ENCODE data around the gene MSI2.

The MSI2 gene

GRCh38 chr17:57608369-57609124 lies 352.2 kb downstream of the MSI2 start:
- no peaks in the 10 kb centered on the region for H3K9me3 ChIP-seq (ENCODE audit: insufficient read depth, low read length)
- no peak for DNase-seq (ENCODE audit: low read depth, low spot score)
- no peaks in the 10 kb centered on the region for H3K36me3 ChIP-seq (ENCODE audit: insufficient read depth, insufficient read length, low read length)
- H3K9ac ChIP-seq (ENCODE audit: insufficient read length, low read depth) = no peak overlapping the region
- H3K27me3 ChIP-seq (ENCODE audit: insufficient read depth, insufficient read length) = no peaks in the 10 kb centered on the region
- peaks cover 30% of the 10 kb centered on the region for H3K4me1 ChIP-seq (ENCODE audit: insufficient read depth, insufficient read length)
- TF ChIP-seq ZNF274 (IDR thresholded peaks at IDR 0.05; ENCODE audit: low read depth, low read length) (no peak), SUZ12 (IDR thresholded peaks at IDR 0.05; ENCODE audit: extremely low read depth, insufficient read depth, insufficient read length) (no peak), YY1 (IDR thresholded peaks at IDR 0.05; ENCODE audit: insufficient read depth, insufficient read length) (no peak)
- H3K4me3 ChIP-seq (ENCODE audit: insufficient read length, low read depth) = no peak overlapping the region

DNA sequence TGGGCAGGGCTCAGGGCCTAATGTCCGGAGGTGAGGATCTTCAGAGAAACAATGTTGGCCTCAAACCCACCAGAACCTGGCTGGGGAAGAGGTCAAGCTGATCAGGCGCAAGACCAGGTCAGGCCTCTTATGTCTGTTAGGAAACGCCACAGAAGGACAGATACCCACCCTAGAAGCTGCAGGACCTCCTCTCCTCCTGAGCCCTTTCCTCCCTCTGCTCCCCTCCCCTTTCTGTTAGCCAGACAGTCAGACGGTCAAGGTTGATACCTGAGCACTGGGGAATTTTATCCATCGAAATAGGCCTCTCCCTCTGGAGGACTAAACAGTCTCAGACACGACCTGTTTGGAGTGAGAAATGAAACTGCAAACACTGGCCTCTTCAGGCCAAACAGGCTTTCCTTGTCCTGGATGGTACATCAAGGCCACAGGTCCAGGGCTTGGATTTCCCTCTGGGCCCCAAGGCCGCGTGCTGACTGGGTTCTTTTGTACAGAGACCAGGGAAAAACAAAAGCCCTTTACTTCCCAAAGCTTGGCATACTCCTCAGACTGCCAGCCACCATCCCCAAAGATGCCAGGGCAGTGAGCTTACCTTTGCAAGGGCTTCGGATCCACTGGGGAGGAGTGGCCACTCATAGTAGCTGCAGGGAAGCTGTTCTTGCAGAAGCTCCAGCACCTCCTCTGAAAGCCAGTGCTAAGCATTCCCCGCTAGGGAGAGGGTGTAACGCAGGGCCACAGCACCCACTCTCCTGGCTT lies 353.0 kb downstream of the MSI2 start:
- H3K27me3 ChIP-seq (ENCODE audit: insufficient read depth, insufficient read length) = no peaks in the 10 kb centered on the region
- no peak overlapping the region for H3K9ac ChIP-seq (ENCODE audit: insufficient read length, low read depth)
- peaks cover 29% of the 10 kb centered on the region for H3K4me1 ChIP-seq (ENCODE audit: insufficient read depth, insufficient read length)
- no peaks in the 10 kb centered on the region for H3K36me3 ChIP-seq (ENCODE audit: insufficient read depth, insufficient read length, low read length)
- H3K9me3 ChIP-seq (ENCODE audit: insufficient read depth, low read length) = no peaks in the 10 kb centered on the region
- no peak for DNase-seq (ENCODE audit: low read depth, low spot score)
- no peak overlapping the region for H3K4me3 ChIP-seq (ENCODE audit: insufficient read length, low read depth)
- no peak for TF ChIP-seq SUZ12 (IDR thresholded peaks at IDR 0.05; ENCODE audit: extremely low read depth, insufficient read depth, insufficient read length)
- no peak for TF ChIP-seq ZNF274 (IDR thresholded peaks at IDR 0.05; ENCODE audit: low read depth, low read length)
- TF ChIP-seq YY1 (IDR thresholded peaks at IDR 0.05; ENCODE audit: insufficient read depth, insufficient read length) = no peak

DNA sequence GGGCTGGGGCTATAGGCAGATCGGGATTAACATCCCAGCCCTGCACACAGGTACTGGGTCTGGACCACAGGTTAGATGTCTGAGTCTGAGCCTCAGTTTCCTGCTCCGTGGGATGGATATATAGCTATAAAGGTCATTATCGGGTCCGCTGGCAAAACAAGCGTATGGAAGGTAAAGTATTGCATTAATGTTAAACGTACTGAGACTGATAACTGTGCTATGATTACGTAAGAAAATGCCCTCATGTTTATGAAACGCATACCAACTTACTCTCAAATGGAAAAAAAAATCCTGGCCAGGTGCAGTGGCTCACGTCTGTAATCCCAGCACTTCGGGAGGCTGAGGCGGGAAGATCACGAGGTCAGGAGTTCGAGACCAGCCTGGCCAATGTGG lies 353.6 kb downstream of the MSI2 start:
- TF ChIP-seq YY1 (IDR thresholded peaks at IDR 0.05; ENCODE audit: insufficient read depth, insufficient read length) (no peak), ZNF274 (IDR thresholded peaks at IDR 0.05; ENCODE audit: low read depth, low read length) (no peak), SUZ12 (IDR thresholded peaks at IDR 0.05; ENCODE audit: extremely low read depth, insufficient read depth, insufficient read length) (no peak)
- Histone ChIP-seq H3K36me3 (ENCODE audit: insufficient read depth, insufficient read length, low read length) (no peaks in the 10 kb centered on the region), H3K27me3 (ENCODE audit: insufficient read depth, insufficient read length) (no peaks in the 10 kb centered on the region), H3K4me1 (ENCODE audit: insufficient read depth, insufficient read length) (peaks cover 24% of the 10 kb centered on the region), H3K9me3 (ENCODE audit: insufficient read depth, low read length) (no peaks in the 10 kb centered on the region), H3K9ac (ENCODE audit: insufficient read length, low read depth) (no peak overlapping the region), H3K4me3 (ENCODE audit: insufficient read length, low read depth) (no peak overlapping the region)
- DNase-seq (ENCODE audit: low read depth, low spot score) = no peak

- H3K36me3 ChIP-seq (ENCODE audit: insufficient read depth, insufficient read length, low read length) = peaks cover 7% of the 10 kb centered on the region
- no peaks in the 10 kb centered on the region for H3K9me3 ChIP-seq (ENCODE audit: insufficient read depth, low read length)
- H3K9ac ChIP-seq (ENCODE audit: insufficient read length, low read depth) = peak overlapping the region; percentile 14
- no peaks in the 10 kb centered on the region for H3K27me3 ChIP-seq (ENCODE audit: insufficient read depth, insufficient read length)
- H3K4me1 ChIP-seq (ENCODE audit: insufficient read depth, insufficient read length) = peaks cover 20% of the 10 kb centered on the region
- no peak overlapping the region for H3K4me3 ChIP-seq (ENCODE audit: insufficient read length, low read depth)
- DNase-seq (ENCODE audit: low read depth, low spot score) = peak; percentile 40
- no peak for TF ChIP-seq SUZ12 (IDR thresholded peaks at IDR 0.05; ENCODE audit: extremely low read depth, insufficient read depth, insufficient read length)
- TF ChIP-seq ZNF274 (IDR thresholded peaks at IDR 0.05; ENCODE audit: low read depth, low read length) = no peak
- no peak for TF ChIP-seq YY1 (IDR thresholded peaks at IDR 0.05; ENCODE audit: insufficient read depth, insufficient read length)
Observed at GRCh38 chr17:57612202-57613071, 356.1 kb downstream of the MSI2 start.

GRCh38 chr17:57614742-57615141 lies 358.4 kb downstream of the MSI2 start:
- no peaks in the 10 kb centered on the region for H3K27me3 ChIP-seq (ENCODE audit: insufficient read depth, insufficient read length)
- H3K9ac ChIP-seq (ENCODE audit: insufficient read length, low read depth) = no peak overlapping the region
- DNase-seq (ENCODE audit: low read depth, low spot score) = no peak
- H3K4me3 ChIP-seq (ENCODE audit: insufficient read length, low read depth) = no peak overlapping the region
- no peaks in the 10 kb centered on the region for H3K9me3 ChIP-seq (ENCODE audit: insufficient read depth, low read length)
- TF ChIP-seq SUZ12 (IDR thresholded peaks at IDR 0.05; ENCODE audit: extremely low read depth, insufficient read depth, insufficient read length) = no peak
- TF ChIP-seq ZNF274 (IDR thresholded peaks at IDR 0.05; ENCODE audit: low read depth, low read length) = no peak
- TF ChIP-seq YY1 (IDR thresholded peaks at IDR 0.05; ENCODE audit: insufficient read depth, insufficient read length) = no peak
- H3K36me3 ChIP-seq (ENCODE audit: insufficient read depth, insufficient read length, low read length) = peaks cover 7% of the 10 kb centered on the region
- H3K4me1 ChIP-seq (ENCODE audit: insufficient read depth, insufficient read length) = peaks cover 9% of the 10 kb centered on the region

GRCh38 chr17:57615836-57616757 lies 359.8 kb downstream of the MSI2 start:
- H3K9ac ChIP-seq (ENCODE audit: insufficient read length, low read depth) = no peak overlapping the region
- H3K4me3 ChIP-seq (ENCODE audit: insufficient read length, low read depth) = no peak overlapping the region
- no peak for DNase-seq (ENCODE audit: low read depth, low spot score)
- no peaks in the 10 kb centered on the region for H3K9me3 ChIP-seq (ENCODE audit: insufficient read depth, low read length)
- H3K36me3 ChIP-seq (ENCODE audit: insufficient read depth, insufficient read length, low read length) = peaks cover 7% of the 10 kb centered on the region
- no peaks in the 10 kb centered on the region for H3K27me3 ChIP-seq (ENCODE audit: insufficient read depth, insufficient read length)
- peaks cover 7% of the 10 kb centered on the region for H3K4me1 ChIP-seq (ENCODE audit: insufficient read depth, insufficient read length)
- TF ChIP-seq ZNF274 (IDR thresholded peaks at IDR 0.05; ENCODE audit: low read depth, low read length) = no peak
- no peak for TF ChIP-seq SUZ12 (IDR thresholded peaks at IDR 0.05; ENCODE audit: extremely low read depth, insufficient read depth, insufficient read length)
- TF ChIP-seq YY1 (IDR thresholded peaks at IDR 0.05; ENCODE audit: insufficient read depth, insufficient read length) = no peak
